MCF 10A (cell line): ENCODE measurements around the gene USP9X. TPM values are rescaled to one million over a fixed set of nuclear protein-coding genes. Genes with fewer than 3 reads are reported as not detected.

Source experiments
- BruUV-seq: library from RNA; stranded (reverse); fragments of 400-500 nt; replicated peaks from 2 replicates; lab custom pipeline; 2021; lab: Mats Ljungman, UMichigan
- CTCF ChIA-PET: fragments of 300-600 bp; sonication (Branson Sonifier 250); formaldehyde crosslinking; extraction: SDS; loops from one replicate; lab custom pipeline; 2021; ENCODE audit warnings: antibody characterized with exemption, inconsistent platforms; lab: Yijun Ruan, JAX
- POLR2A ChIA-PET: fragments of 300-600, 350-650 bp; sonication (Branson Sonifier 250); formaldehyde crosslinking; extraction: SDS; loops from one replicate; lab custom pipeline; 2020; ENCODE audit warnings: antibody characterized with exemption, inconsistent platforms; lab: Yijun Ruan, JAX
- DNase-seq: peaks from one replicate; pipeline ENCODE4 v3.0.0-alpha.2; 2018; ENCODE audit not compliant: unreplicated experiment
- H3K27ac Mint-ChIP-seq: one replicate; pipeline ENCODE4 v1.8.0; 2022; ENCODE audit warnings: mild to moderate bottlenecking, low read depth, mixed read lengths; ENCODE audit not compliant: unreplicated experiment
- H3K27me3 Mint-ChIP-seq: one replicate; pipeline ENCODE4 v1.8.0; 2022; ENCODE audit warnings: mixed read lengths; ENCODE audit not compliant: insufficient read depth, unreplicated experiment
- H3K36me3 Mint-ChIP-seq: one replicate; pipeline ENCODE4 v1.8.0; 2022; ENCODE audit warnings: mild to moderate bottlenecking, moderate library complexity, mixed read lengths; ENCODE audit not compliant: insufficient read depth, unreplicated experiment
- H3K4me1 Mint-ChIP-seq: one replicate; pipeline ENCODE4 v1.8.0; 2022; ENCODE audit warnings: mixed read lengths; ENCODE audit not compliant: insufficient read depth, unreplicated experiment
- H3K4me3 Mint-ChIP-seq: one replicate; pipeline ENCODE4 v1.8.0; 2022; ENCODE audit warnings: mild to moderate bottlenecking, moderate library complexity, mixed read lengths; ENCODE audit not compliant: unreplicated experiment
- H3K9me3 Mint-ChIP-seq: one replicate; pipeline ENCODE4 v1.8.0; 2022; ENCODE audit warnings: mixed read lengths; ENCODE audit not compliant: unreplicated experiment
- intact Hi-C: fragments of 100-400 bp; cut with micrococcal nuclease; formaldehyde crosslinking; loops from 2 replicates; pipeline ENCODE4 v1.14.1; 2022
- total RNA-seq: library from RNA; stranded (reverse); gene quantifications from 2 replicates; pipeline ENCODE4 v1.2.3, GENCODE V29; 2022
- TF ChIP-seq, protein P1 (sequence below): fragments of 200-600 bp; IDR thresholded peaks from one replicate; pipeline ENCODE4 v1.8.0; 2022; ENCODE audit warnings: antibody characterized with exemption, mild to moderate bottlenecking; ENCODE audit not compliant: unreplicated experiment

Gene USP9X
- total RNA-seq, 1 experiment from 2014 or later, result 77.9 TPM

- Mint-ChIP-seq H3K27me3 (no peaks in the 10 kb centered on the region), H3K27ac (no peak overlapping the region), H3K36me3 (peaks cover 44% of the 10 kb centered on the region), H3K9me3 (no peaks in the 10 kb centered on the region), H3K4me1 (peaks cover 4% of the 10 kb centered on the region), H3K4me3 (no peak overlapping the region)
- CTCF ChIA-PET, result no interaction called here
- DNase-seq, result no peak
- no TSS peak for BruUV-seq
- intact Hi-C loops, result no loop called here
- TF ChIP-seq, protein P1, sequence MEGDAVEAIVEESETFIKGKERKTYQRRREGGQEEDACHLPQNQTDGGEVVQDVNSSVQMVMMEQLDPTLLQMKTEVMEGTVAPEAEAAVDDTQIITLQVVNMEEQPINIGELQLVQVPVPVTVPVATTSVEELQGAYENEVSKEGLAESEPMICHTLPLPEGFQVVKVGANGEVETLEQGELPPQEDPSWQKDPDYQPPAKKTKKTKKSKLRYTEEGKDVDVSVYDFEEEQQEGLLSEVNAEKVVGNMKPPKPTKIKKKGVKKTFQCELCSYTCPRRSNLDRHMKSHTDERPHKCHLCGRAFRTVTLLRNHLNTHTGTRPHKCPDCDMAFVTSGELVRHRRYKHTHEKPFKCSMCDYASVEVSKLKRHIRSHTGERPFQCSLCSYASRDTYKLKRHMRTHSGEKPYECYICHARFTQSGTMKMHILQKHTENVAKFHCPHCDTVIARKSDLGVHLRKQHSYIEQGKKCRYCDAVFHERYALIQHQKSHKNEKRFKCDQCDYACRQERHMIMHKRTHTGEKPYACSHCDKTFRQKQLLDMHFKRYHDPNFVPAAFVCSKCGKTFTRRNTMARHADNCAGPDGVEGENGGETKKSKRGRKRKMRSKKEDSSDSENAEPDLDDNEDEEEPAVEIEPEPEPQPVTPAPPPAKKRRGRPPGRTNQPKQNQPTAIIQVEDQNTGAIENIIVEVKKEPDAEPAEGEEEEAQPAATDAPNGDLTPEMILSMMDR, result no peak
- POLR2A ChIA-PET, result interaction anchor here (1.9 kb wide), 1 partner anchor 10 kb away, joined by 5 read pairs; no protein-coding TSS in a partner anchor
These were observed 151.4 kb downstream of the USP9X start for GRCh38 chrX:41236629-41237028.

GRCh38 chrX:41240509-41240908 is 155.3 kb downstream of the USP9X start:
- TF ChIP-seq, protein P1, result no peak
- Mint-ChIP-seq H3K27ac (no peak overlapping the region), H3K4me3 (no peak overlapping the region), H3K36me3 (peaks cover 7% of the 10 kb centered on the region), H3K27me3 (no peaks in the 10 kb centered on the region), H3K4me1 (peaks cover 4% of the 10 kb centered on the region), H3K9me3 (no peaks in the 10 kb centered on the region)
- BruUV-seq, result no TSS peak
- ChIA-PET CTCF (interaction anchor here (1.0 to 1.2 kb wide), 2 partner anchors 60 to 61 kb away, joined by 4 read pairs; no protein-coding TSS in a partner anchor), POLR2A (no interaction called here)
- DNase-seq, result no peak
- intact Hi-C loops, result no loop called here

DNA sequence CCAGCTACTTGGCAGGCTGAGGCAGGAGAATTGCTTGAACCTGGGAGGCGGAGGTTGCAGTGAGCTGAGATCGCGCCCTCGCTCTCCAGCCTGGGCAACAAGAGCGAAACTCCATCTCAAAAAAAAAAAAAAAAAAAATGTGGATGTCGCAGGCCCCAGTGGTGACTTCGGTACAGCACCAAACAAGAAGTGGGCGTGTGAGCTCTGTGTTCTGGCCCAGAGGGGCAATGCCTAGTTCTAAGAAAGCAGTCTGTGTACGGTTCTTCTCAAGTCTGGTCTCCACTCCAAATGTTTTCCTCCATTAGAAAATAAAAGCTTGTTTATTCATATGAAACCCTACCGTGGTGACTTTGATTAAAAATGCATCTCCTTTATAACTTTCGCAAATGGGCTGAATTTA is 156.7 kb downstream of the USP9X start:
- peaks cover 6% of the 10 kb centered on the region for H3K36me3 Mint-ChIP-seq
- ChIA-PET CTCF (interaction anchor here (1.7 kb wide), 1 partner anchor 12 kb away, joined by 12 read pairs; no protein-coding TSS in a partner anchor), POLR2A (interaction anchor here (0.5 kb wide), 1 partner anchor 95 kb away, joined by 3 read pairs; no protein-coding TSS in a partner anchor)
- H3K27ac Mint-ChIP-seq, result no peak overlapping the region
- DNase-seq, result no peak
- no TSS peak for BruUV-seq
- H3K27me3 Mint-ChIP-seq, result no peaks in the 10 kb centered on the region
- peaks cover 4% of the 10 kb centered on the region for H3K4me1 Mint-ChIP-seq
- H3K9me3 Mint-ChIP-seq, result no peaks in the 10 kb centered on the region
- H3K4me3 Mint-ChIP-seq, result no peak overlapping the region
- intact Hi-C loops, result no loop called here
- TF ChIP-seq, protein P1, result no peak

- H3K4me3 Mint-ChIP-seq, result no peak overlapping the region
- H3K27ac Mint-ChIP-seq, result no peak overlapping the region
- TF ChIP-seq, protein P1, result no peak
- no peaks in the 10 kb centered on the region for H3K4me1 Mint-ChIP-seq
- ChIA-PET POLR2A (no interaction called here), CTCF (no interaction called here)
- H3K27me3 Mint-ChIP-seq, result no peaks in the 10 kb centered on the region
- H3K9me3 Mint-ChIP-seq, result no peaks in the 10 kb centered on the region
- no TSS peak for BruUV-seq
- DNase-seq, result no peak
- intact Hi-C loops, result no loop called here
- no peaks in the 10 kb centered on the region for H3K36me3 Mint-ChIP-seq
These were observed 160.4 kb downstream of the USP9X start for GRCh38 chrX:41245641-41246040.
